ENCODE results near the gene CCDC8.
"Not testable (repeated sequence)": the region's sequence is repeated elsewhere in the genome, so short reads cannot be mapped to it uniquely, and the experiment has no call there.

The CCDC8 gene

GRCh38 chr19:46413262-46414031 is at the start of gene CCDC8:
Gene CCDC8, minus strand, starts transcription at chr19:46413564. Its CDS starts 754 bp downstream, at chr19:46412810.
- DNase-seq, result no peak

GRCh38 chr19:46461537-46461936 is 48.2 kb upstream of the CCDC8 start:
- no peak for DNase-seq

DNA sequence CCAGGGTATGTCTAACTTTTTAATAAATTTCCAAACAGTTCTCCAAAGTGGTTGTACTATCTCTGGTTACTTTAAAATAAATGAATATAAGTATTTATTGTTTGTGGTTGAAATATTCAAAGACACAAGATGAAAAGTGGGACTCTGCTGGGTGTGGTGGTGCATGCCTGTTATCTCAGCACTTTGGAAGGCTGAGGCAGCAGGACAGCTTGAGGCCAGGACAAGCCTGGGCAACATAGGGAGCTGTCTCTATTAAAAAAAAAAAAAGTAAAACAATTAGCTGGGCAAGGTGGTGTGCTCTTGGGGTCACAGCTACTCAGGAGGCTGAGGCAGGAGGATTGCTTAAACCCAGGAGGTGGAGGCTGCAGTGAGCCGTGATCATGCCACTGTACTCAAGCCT is 47.6 kb upstream of the CCDC8 start:
- no peak for DNase-seq

- DNase-seq, result no peak
These were observed 46.7 kb upstream of the CCDC8 start for GRCh38 chr19:46460055-46460454.

DNA sequence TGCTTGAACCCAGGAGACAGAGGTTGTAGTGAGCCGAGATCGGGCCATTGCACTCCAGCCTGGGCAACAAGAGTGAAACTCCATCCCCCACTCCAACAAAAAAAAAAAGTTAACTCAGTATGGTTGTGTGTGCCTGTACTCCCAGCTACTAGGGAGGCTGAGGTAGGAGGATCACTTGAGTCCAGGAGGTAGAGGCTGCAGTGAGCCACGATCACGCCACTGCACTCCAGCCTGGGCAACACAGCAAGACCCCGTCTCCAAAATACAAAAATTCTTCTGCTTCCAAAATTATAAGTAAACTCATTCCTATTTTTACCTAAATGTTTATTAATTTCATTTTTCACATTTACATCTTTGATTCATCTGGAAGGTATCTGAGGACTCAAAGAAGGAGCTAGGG is 43.6 kb upstream of the CCDC8 start:
- no peak for DNase-seq

DNA sequence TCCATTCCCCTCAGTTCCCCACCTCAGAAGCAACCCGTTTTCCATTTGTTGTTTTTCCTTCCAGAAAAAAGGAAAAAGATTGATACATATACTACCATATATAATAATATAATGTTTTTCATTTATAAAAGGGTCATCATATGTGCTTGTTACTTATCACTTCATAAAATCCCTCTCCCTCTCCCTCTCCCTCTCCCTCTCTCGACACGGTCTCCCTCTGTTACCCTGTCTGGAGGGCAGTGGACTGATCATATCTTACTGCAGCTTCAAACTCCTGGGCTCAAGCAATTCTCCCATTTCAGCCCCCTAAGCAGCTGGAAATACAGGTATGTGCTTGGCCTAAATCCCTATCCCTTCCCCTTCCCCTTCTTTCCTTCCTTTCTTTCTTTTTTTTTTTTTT is 40.9 kb upstream of the CCDC8 start:
- no peak for DNase-seq

- DNase-seq, result no peak
These were observed 40.3 kb upstream of the CCDC8 start for GRCh38 chr19:46453661-46454060.

GRCh38 chr19:46452186-46452585 is 38.8 kb upstream of the CCDC8 start:
- DNase-seq, result no peak

- DNase-seq, result no peak
These were observed 38.0 kb upstream of the CCDC8 start for GRCh38 chr19:46451352-46451751.

DNA sequence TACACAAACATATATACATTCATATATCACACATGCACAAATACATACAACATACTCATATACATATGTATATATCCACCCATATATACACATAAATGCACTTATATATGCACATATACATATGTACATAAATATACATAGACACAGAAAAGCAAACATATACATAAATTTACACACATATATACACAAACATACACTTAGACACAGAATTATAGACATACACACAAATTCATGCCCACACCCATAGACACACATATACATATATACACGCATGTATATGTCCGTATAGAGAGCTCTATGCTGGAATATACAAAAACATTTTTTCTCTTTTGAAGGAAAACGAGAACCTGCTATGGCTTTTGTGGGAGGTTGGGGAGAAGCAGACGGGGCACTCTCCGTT is 37.4 kb upstream of the CCDC8 start:
- DNase-seq, result no peak

DNA sequence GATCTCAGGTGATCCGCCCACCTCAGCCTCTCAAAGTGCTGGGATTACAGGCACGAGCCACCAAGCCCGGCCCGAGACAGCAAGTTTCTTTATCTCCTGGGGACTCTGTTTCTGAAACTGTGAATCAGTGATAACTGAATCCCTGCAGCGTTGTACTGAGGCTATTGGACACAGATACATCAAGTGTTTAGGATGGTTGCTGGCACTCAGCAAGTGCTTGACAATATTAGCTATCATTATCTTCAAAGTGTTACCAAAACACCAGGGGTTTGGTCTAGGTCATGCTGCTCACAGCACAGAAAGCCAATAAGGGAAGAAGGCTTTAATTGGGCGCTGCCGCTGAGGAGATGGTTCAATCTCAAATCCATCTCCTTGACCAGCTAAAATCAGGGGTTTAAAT is 35.9 kb upstream of the CCDC8 start:
- DNase-seq, result no peak

GRCh38 chr19:46448601-46449000 is 35.2 kb upstream of the CCDC8 start:
- DNase-seq, result no peak

GRCh38 chr19:46447824-46448223 is 34.5 kb upstream of the CCDC8 start:
- no peak for DNase-seq

DNA sequence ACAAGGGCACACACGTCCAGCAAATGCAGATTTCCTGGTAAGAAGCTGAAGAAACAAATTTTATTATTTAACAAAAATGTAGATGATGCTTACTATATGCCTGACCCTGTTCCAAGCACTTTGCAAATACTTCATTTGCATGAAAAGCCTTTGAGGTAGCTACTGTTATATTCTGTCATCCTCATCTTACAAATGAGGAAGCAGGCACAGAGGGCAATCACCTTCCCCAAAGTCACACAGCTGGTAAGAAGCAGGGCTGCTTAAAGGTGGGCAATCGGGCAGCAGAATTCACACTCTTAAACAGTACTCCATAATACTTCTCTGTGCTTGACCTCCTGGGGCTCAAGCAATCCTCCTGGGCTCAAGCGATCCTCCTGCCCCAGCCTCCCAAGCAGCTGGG is 33.6 kb upstream of the CCDC8 start:
- no peak for DNase-seq

- DNase-seq, result no peak
These were observed 32.7 kb upstream of the CCDC8 start for GRCh38 chr19:46446021-46446420.

- no peak for DNase-seq
These were observed 29.6 kb upstream of the CCDC8 start for GRCh38 chr19:46442808-46443450.

- no peak for DNase-seq
These were observed 28.5 kb upstream of the CCDC8 start for GRCh38 chr19:46441866-46442265.

GRCh38 chr19:46435689-46436088 is 22.3 kb upstream of the CCDC8 start:
- not testable (repeated sequence) for DNase-seq

- no peak for DNase-seq
These were observed 21.6 kb upstream of the CCDC8 start for GRCh38 chr19:46435009-46435408.

DNA sequence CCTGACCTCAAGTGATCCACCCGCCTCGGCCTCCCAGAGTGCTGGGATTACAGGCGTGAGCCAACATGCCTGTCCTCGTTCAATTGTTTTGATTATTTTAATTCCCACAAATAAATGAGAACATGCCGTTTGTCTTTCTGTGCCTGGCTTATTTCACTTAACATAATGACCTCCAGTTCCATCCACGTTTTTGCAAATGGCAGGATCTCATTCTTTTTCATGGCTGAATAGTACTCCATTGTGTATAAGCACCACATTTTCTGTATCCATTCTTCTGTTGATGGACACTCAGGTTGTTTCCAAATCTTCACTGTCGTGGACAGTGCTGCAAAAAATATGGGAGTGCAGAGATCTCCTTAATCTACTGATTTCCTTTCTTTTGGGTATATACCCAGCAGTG is 20.1 kb upstream of the CCDC8 start:
- DNase-seq, result not testable (repeated sequence)

DNA sequence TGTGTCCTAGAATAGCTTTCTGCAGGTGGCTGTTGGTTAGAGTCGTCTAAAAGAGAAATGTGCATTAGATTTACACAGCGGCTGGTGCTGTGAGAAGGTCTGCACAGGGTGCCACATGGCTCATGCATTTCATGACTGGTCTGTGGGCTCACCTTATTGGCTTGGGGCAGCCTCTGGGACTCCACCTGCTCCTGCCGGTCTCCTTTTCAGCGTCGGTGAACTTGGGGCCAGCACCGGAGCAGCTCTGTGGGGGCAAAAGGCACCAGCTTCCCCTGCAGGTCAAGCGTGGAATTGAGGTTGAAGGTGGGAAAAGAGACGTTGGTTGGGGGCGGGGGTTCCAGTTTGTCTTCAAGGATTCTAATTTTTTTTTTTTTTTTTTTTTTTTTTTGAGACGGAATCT is 18.5 kb upstream of the CCDC8 start:
- DNase-seq, result no peak

- no peak for DNase-seq
These were observed 16.6 kb upstream of the CCDC8 start for GRCh38 chr19:46429999-46430398.

DNA sequence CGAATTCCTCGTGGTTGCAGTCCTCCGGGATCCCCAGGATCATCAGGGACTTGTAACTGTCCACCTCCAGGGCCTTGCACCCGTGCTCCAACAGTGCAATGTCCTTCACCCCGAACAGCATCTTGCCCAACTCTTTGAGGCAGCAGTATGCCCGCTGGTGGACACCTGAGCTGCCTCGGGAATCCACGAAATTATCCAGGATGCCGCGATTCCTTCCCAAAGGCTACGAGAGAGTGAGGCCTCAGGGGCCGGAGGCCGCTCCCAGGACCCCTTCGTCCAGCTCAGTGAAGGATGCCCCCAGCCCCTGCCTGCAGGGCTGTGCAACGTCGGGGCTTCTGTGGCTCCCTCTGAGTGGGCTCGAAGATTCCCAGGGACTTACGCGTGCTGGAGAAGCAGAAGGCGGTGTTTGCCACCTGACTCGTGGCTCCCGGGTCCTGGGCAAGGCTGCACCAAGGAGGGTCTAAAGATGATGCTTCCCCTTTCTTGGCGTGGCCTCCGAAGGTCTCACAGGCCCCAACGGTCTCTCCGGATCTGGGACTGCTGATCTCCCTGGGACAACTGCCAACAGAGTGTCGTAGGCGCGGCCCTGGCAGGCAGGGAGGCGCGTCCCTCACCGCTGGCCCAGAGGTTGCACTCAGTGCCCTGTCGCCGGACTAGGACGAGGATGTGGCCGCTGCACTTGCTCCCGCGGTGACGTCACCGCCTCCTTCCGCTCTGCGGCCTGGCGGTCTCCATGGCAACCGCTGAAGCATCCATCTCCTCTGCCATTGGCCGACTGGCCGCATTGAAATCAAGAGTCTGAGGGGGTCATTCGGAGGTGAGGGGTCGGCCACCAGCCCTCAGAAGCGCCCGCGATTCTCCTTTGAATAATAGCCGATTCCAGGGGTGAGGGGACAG is 15.1 kb upstream of the CCDC8 start, which contains the start of gene PNMA8C:
PNMA8C (minus strand) TSS at position 698 of the 897 bp plus-strand sequence; CDS start at position 121, 577 bp downstream.
- no peak for DNase-seq

Measured in activated T-cell treated with anti-CD3 and anti-CD28 coated beads for 4 hours (primary cell).